Neural cell (in vitro differentiated cells): ENCODE measurements around the gene TAPBPL. TPM values are rescaled to one million over a fixed set of nuclear protein-coding genes. Genes with fewer than 3 reads are reported as not detected.
"Not testable (repeated sequence)": the region's sequence is repeated elsewhere in the genome, so short reads cannot be mapped to it uniquely, and the experiment has no call there.

Experiments used
- H2AFZ ChIP-seq: fragments of 200-600, 300-800 bp; sonication (generic), shearing (Covaris generic); 2 replicates; pipeline ENCODE4 v1.6.0; 2014; ENCODE audit warnings: low read depth, mild to moderate bottlenecking, antibody characterized with exemption, low read length, moderate library complexity
- H3F3A ChIP-seq: fragments of 200-600 bp; shearing (Covaris generic); 2 replicates; pipeline ENCODE4 v1.6.1; 2016; ENCODE audit warnings: mild to moderate bottlenecking, moderate library complexity, mixed read lengths, antibody characterized with exemption, low read length; ENCODE audit not compliant: insufficient read depth, poor library complexity, severe bottlenecking
- H3K27ac ChIP-seq: fragments of 200-600, 300-800 bp; sonication (generic), shearing (Covaris generic); 2 replicates; pipeline ENCODE4 v1.5.1; 2014; ENCODE audit warnings: mild to moderate bottlenecking, low read length, moderate library complexity
- H3K27me3 ChIP-seq: fragments of 300-800, 200-600 bp; sonication (generic), shearing (Covaris generic); 2 replicates; pipeline ENCODE4 v1.6.0; 2014; ENCODE audit warnings: mild to moderate bottlenecking, low read depth, low read length, moderate library complexity; ENCODE audit not compliant: insufficient read depth
- H3K36me3 ChIP-seq: fragments of 300-800, 200-600 bp; sonication (generic), shearing (Covaris generic); 2 replicates; pipeline ENCODE4 v1.5.1; 2014; ENCODE audit warnings: mild to moderate bottlenecking, antibody characterized with exemption, low read length, moderate library complexity; ENCODE audit not compliant: insufficient read depth
- H3K4me2 ChIP-seq: fragments of 300-800, 200-600 bp; sonication (generic), shearing (Covaris generic); 2 replicates; pipeline ENCODE4 v1.6.0; 2014; ENCODE audit warnings: mild to moderate bottlenecking, low read length
- H3K4me3 ChIP-seq: fragments of 300-800, 200-600 bp; sonication (generic), shearing (Covaris generic); 2 replicates; pipeline ENCODE4 v1.5.1; 2014; ENCODE audit warnings: mild to moderate bottlenecking, low read length, moderate library complexity
- H3K79me2 ChIP-seq: fragments of 200-600 bp; shearing (Covaris generic); replicated peaks from 2 replicates; pipeline ENCODE4 v1.6.0; 2014; ENCODE audit warnings: mild to moderate bottlenecking, low read length, moderate library complexity; ENCODE audit not compliant: insufficient read depth
- H3K9ac ChIP-seq: fragments of 300-800, 200-600 bp; sonication (generic), shearing (Covaris generic); 2 replicates; pipeline ENCODE4 v1.6.1; 2016; ENCODE audit warnings: mild to moderate bottlenecking, low read length, mixed read lengths
- H3K9me2 ChIP-seq: fragments of 200-600 bp; shearing (Covaris generic); 2 replicates; pipeline ENCODE4 v1.6.1; 2016; ENCODE audit warnings: mild to moderate bottlenecking, low read length, mixed read lengths; ENCODE audit not compliant: insufficient read depth
- H3K9me3 ChIP-seq: fragments of 200-600, 300-800 bp; sonication (generic), shearing (Covaris generic); 2 replicates; pipeline ENCODE4 v1.6.1; 2016; ENCODE audit warnings: mild to moderate bottlenecking, mixed run types, low read length, moderate library complexity, mixed read lengths
- H4K20me1 ChIP-seq: fragments of 200-600 bp; shearing (Covaris generic); 2 replicates; pipeline ENCODE4 v1.6.1; 2016; ENCODE audit warnings: mild to moderate bottlenecking, mixed run types; ENCODE audit not compliant: insufficient read depth
- EZH2 ChIP-seq: fragments of 200-600, 300-800 bp; shearing (Covaris generic), sonication (generic); IDR thresholded peaks from 2 replicates; pipeline ENCODE4 v1.6.1; 2014; ENCODE audit warnings: antibody characterized with exemption, low read length, borderline replicate concordance, mild to moderate bottlenecking; ENCODE audit not compliant: insufficient read depth, poor library complexity, severe bottlenecking
- MXI1 ChIP-seq: fragments of 450-650 bp; conservative IDR thresholded peaks from 2 replicates; pipeline ENCODE4 v1.6.1; 2014; ENCODE audit warnings: antibody characterized with exemption, mild to moderate bottlenecking; ENCODE audit not compliant: poor library complexity, severe bottlenecking
- POLR2AphosphoS5 ChIP-seq: IDR thresholded peaks from 2 replicates; pipeline ENCODE4 v1.6.1; 2012
- REST ChIP-seq: IDR thresholded peaks from 2 replicates; pipeline ENCODE4 v1.6.1; 2012; ENCODE audit warnings: borderline replicate concordance
- TAF1 ChIP-seq: IDR thresholded peaks from 2 replicates; pipeline ENCODE4 v1.6.1; 2012; ENCODE audit warnings: low read depth
- polyA plus RNA-seq: library from polyadenylated mRNA; depleted of rRNA; stranded (reverse); fragments of >200 nt; gene quantifications from 2 replicates; pipeline ENCODE4 v1.2.3, GENCODE V29; 2014
- TF ChIP-seq, protein P1 (sequence below): fragments of 450-650 bp; IDR thresholded peaks from 2 replicates; pipeline ENCODE4 v1.5.1; 2014; ENCODE audit warnings: antibody characterized with exemption, mild to moderate bottlenecking, moderate library complexity; ENCODE audit not compliant: poor library complexity, severe bottlenecking

The TAPBPL gene
- polyA plus RNA-seq, 1 donor from 2014 or later: not detected

DNA sequence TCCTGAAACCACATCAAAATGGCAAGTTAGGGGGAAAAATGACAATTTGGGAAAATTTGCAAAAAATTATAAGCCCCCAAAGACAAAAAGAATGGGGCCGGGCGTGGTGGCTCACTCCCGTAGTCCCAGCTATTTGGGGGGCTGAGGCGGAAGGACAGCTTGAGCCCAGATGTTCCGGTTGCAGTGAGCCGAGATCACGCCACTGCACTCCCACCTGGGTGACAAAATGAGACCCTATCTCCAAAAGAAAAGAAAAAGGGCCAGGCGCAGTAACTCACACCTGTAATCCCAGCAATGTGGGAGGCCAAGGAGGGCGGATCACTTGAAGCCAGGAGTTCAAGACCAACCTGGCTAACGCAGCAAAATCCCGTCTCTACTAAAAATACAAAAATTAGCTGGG, 20.6 kb downstream of the TAPBPL start:
- Histone ChIP-seq H3K79me2 (no peaks in the 10 kb centered on the region), H2AFZ (no peak overlapping the region), H3K27me3 (no peaks in the 10 kb centered on the region), H3K9ac (no peak overlapping the region), H3K9me3 (no peaks in the 10 kb centered on the region), H3K4me2 (no peak overlapping the region), H3K27ac (no peak overlapping the region), H3F3A (no peaks in the 10 kb centered on the region), H3K36me3 (no peaks in the 10 kb centered on the region), H3K9me2 (no peaks in the 10 kb centered on the region), H3K4me3 (no peak overlapping the region), H4K20me1 (no peaks in the 10 kb centered on the region)
- TF ChIP-seq TAF1 (no peak), MXI1 (no peak), EZH2 (no peak), REST (no peak)
- TF ChIP-seq, protein P1, sequence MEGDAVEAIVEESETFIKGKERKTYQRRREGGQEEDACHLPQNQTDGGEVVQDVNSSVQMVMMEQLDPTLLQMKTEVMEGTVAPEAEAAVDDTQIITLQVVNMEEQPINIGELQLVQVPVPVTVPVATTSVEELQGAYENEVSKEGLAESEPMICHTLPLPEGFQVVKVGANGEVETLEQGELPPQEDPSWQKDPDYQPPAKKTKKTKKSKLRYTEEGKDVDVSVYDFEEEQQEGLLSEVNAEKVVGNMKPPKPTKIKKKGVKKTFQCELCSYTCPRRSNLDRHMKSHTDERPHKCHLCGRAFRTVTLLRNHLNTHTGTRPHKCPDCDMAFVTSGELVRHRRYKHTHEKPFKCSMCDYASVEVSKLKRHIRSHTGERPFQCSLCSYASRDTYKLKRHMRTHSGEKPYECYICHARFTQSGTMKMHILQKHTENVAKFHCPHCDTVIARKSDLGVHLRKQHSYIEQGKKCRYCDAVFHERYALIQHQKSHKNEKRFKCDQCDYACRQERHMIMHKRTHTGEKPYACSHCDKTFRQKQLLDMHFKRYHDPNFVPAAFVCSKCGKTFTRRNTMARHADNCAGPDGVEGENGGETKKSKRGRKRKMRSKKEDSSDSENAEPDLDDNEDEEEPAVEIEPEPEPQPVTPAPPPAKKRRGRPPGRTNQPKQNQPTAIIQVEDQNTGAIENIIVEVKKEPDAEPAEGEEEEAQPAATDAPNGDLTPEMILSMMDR: no peak

- not testable (repeated sequence) for H3K4me3 ChIP-seq, H3K79me2 ChIP-seq, H3K4me2 ChIP-seq, H2AFZ ChIP-seq, H3K9me2 ChIP-seq, H4K20me1 ChIP-seq, H3K9me3 ChIP-seq, H3K27ac ChIP-seq, H3K27me3 ChIP-seq, H3F3A ChIP-seq, H3K9ac ChIP-seq, H3K36me3 ChIP-seq
Measured at GRCh38 chr12:6475233-6475975, 23.6 kb downstream of the TAPBPL start.

DNA sequence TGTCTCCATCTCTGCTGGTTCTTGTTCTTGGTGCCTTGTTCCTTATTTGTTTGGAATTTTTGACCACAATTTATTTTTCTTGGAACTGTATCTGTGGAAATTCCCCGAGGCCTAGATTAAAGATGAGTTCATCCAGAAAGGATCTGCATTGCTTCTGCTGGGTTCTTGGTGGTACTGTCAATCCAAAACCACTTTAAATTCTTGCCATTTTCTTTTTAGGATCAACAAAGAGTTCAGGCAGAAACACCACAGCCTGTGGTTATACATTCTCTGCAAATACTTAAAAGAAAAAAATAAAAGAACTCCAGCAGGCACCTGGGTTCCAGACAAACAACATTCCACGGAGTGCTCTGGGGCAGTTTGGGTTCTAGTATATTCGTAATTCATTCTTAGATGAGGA, 24.6 kb downstream of the TAPBPL start:
- Histone ChIP-seq H3K4me2 (no peak overlapping the region), H3K27ac (no peak overlapping the region), H3K27me3 (no peaks in the 10 kb centered on the region), H3K36me3 (no peaks in the 10 kb centered on the region), H3K79me2 (no peaks in the 10 kb centered on the region), H3K9me3 (no peaks in the 10 kb centered on the region), H3K9ac (no peak overlapping the region), H4K20me1 (no peaks in the 10 kb centered on the region), H3F3A (no peaks in the 10 kb centered on the region), H2AFZ (no peak overlapping the region), H3K4me3 (no peak overlapping the region), H3K9me2 (no peaks in the 10 kb centered on the region)
- TF ChIP-seq MXI1 (no peak), POLR2AphosphoS5 (no peak)

DNA sequence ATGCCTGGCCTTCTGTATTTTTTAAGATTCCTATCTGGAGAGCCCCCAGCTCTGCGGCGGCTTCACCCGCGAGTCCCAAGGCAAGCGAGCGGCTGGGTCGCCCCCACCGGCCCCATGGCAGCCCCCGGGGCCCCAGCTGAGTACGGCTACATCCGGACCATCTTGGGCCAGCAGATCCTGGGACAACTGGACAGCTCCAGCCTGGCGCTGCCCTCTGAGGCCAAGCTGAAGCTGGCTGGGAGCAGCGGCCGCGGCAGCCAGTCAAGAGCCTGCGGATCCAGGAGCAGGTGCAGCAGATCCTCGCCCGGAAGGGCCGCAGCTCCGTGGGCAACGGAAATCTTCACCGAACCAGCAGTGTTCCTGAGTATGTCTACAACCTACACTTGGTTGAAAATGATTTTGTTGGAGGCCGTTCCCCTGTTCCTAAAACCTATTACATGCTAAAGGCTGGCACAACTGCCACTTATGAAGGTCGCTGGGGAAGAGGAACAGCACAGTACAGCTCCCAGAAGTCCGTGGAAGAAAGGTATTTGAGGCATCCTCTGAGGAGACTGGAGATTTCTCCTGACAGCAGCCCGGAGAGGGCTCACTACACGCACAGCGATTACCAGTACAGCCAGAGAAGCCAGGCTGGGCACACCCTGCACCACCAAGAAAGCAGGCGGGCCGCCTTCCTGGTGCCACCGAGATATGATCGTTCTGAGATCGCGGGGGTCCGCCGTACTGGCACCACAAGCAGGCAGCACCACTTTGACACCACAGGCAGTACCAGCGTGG, 25.9 kb downstream of the TAPBPL start:
- not testable (repeated sequence) for H4K20me1 ChIP-seq, H3F3A ChIP-seq, H3K4me3 ChIP-seq, H3K36me3 ChIP-seq, H3K9me2 ChIP-seq, H3K27ac ChIP-seq, H3K27me3 ChIP-seq, H3K9ac ChIP-seq, H3K4me2 ChIP-seq, H2AFZ ChIP-seq, H3K9me3 ChIP-seq, H3K79me2 ChIP-seq
